HCT116 (cell line): Measurements from ENCODE around the gene HLCS. TPM values are rescaled to one million over a fixed set of nuclear protein-coding genes. Genes with fewer than 3 reads are reported as not detected.

ENCODE experiments used
- ATAC-seq: fragments of 200-7000 bp; cut with Tn5 transposase; 2 replicates; pipeline ENCODE4 v1.9.1; 2020; ENCODE audit warnings: mild to moderate bottlenecking, moderate library complexity
- BruUV-seq: library from RNA; stranded (reverse); fragments of 400-500 nt; replicated peaks from 2 replicates; lab custom pipeline; 2021; lab: Mats Ljungman, UMichigan
- CTCF ChIA-PET: fragments of 300-600 bp; sonication (Branson Sonifier 250); formaldehyde crosslinking; loops from one replicate; lab custom pipeline; 2021; ENCODE audit warnings: antibody characterized with exemption; lab: Charles Lee
- POLR2A ChIA-PET: fragments of 300-600, 350-600 bp; sonication (Branson Sonifier 250); formaldehyde crosslinking; loops from one replicate; lab custom pipeline; 2021; ENCODE audit warnings: antibody characterized with exemption; lab: Charles Lee
- RAD21 ChIA-PET, 2 experiments: fragments of 300-600 bp; sonication (Branson Sonifier 250); formaldehyde crosslinking; loops; one replicate each; lab custom pipeline; 2023; ENCODE audit warnings: low total read pairs in 2 of 2; ENCODE audit not compliant: uncharacterized antibody in 2 of 2, unreplicated experiment in 2 of 2, low non-redundant PET in 1 of 2; lab: Charles Lee
- DNase-seq: peaks from one replicate; pipeline ENCODE4 v3.0.0-alpha.2; 2010; ENCODE audit warnings: low read depth, low spot score
- H2AFZ ChIP-seq: fragments of 200-600 bp; shearing (Covaris generic), sonication (generic); 2 replicates; pipeline ENCODE4 v1.6.1; 2017; ENCODE audit warnings: low read depth, mixed run types, mixed read lengths, antibody characterized with exemption, low read length; ENCODE audit not compliant: poor library complexity, severe bottlenecking
- H3K27ac ChIP-seq: 2 replicates; pipeline ENCODE4 v1.5.1; 2012; ENCODE audit warnings: low read depth, low read length
- H3K27me3 ChIP-seq: fragments of 200-600 bp; sonication (generic); 2 replicates; pipeline ENCODE4 v1.6.1; 2016; ENCODE audit warnings: mixed run types, low read length, mixed read lengths; ENCODE audit not compliant: insufficient read depth
- H3K36me3 ChIP-seq, 2 experiments: fragments of 200-500 bp in 1 of 2; fragments of 200-600 bp in 1 of 2; sonication (Bioruptor generic) in 1 of 2; sonication (generic) in 1 of 2; 2 replicates each; pipeline versions ENCODE4 v1.5.1 to v1.6.1; 2014 to 2016; ENCODE audit warnings: low read length in 2 of 2, inconsistent platforms in 1 of 2, mixed read lengths in 1 of 2, mixed run types in 1 of 2; ENCODE audit not compliant: insufficient read depth in 2 of 2, control insufficient read depth in 1 of 2
- H3K4me1 ChIP-seq, 2 experiments: fragments of 200-600 bp in 1 of 2; sonication (generic) in 1 of 2; 2 replicates each; pipeline versions ENCODE4 v1.5.1 to v1.6.1; 2012 to 2017; ENCODE audit warnings: low read length in 2 of 2, inconsistent platforms in 1 of 2, mild to moderate bottlenecking in 1 of 2, mixed read lengths in 1 of 2, mixed run types in 1 of 2, moderate library complexity in 1 of 2; ENCODE audit not compliant: insufficient read depth in 2 of 2, control insufficient read depth in 1 of 2
- H3K4me2 ChIP-seq: fragments of 200-600 bp; sonication (generic); 2 replicates; pipeline ENCODE4 v1.6.1; 2017; ENCODE audit warnings: mixed run types, low read length, mixed read lengths
- H3K4me3 ChIP-seq, 2 experiments: fragments of 200-600 bp in 1 of 2; sonication (generic) in 1 of 2; replicated peaks in 1 of 2; 2 replicates each; pipeline ENCODE4 v1.5.1; 2011 to 2016; ENCODE audit warnings: low read length in 2 of 2, control low read depth in 1 of 2, low read depth in 1 of 2, mild to moderate bottlenecking in 1 of 2, mixed read lengths in 1 of 2, mixed run types in 1 of 2
- H3K79me2 ChIP-seq: fragments of 200-600 bp; sonication (generic); 2 replicates; pipeline ENCODE4 v1.6.1; 2017; ENCODE audit warnings: mild to moderate bottlenecking, mixed run types, low read length, moderate library complexity, mixed read lengths; ENCODE audit not compliant: insufficient read depth
- H3K9ac ChIP-seq: fragments of 200-600 bp; sonication (generic); 2 replicates; pipeline ENCODE4 v1.6.1; 2016; ENCODE audit warnings: low read length, mixed read lengths
- H3K9me2 ChIP-seq: fragments of 200-600 bp; sonication (generic), shearing (Covaris generic); 2 replicates; pipeline ENCODE4 v1.6.1; 2017; ENCODE audit warnings: mixed run types, mild to moderate bottlenecking, moderate library complexity; ENCODE audit not compliant: insufficient read depth
- H3K9me3 ChIP-seq, 2 experiments: fragments of 200-500 bp in 1 of 2; fragments of 200-600 bp in 1 of 2; sonication (Bioruptor generic) in 1 of 2; sonication (generic) in 1 of 2; 2 replicates each; pipeline ENCODE4 v1.6.1; 2014 to 2017; ENCODE audit warnings: low read length in 2 of 2, mixed read lengths in 2 of 2, inconsistent platforms in 1 of 2, low read depth in 1 of 2, mild to moderate bottlenecking in 1 of 2, mixed run types in 1 of 2, moderate library complexity in 1 of 2; ENCODE audit not compliant: control insufficient read depth in 1 of 2, insufficient read depth in 1 of 2
- H4K20me1 ChIP-seq: fragments of 200-600 bp; sonication (generic), shearing (Covaris generic); 2 replicates; pipeline ENCODE4 v1.6.1; 2017; ENCODE audit warnings: mixed run types, mild to moderate bottlenecking, moderate library complexity; ENCODE audit not compliant: insufficient read depth
- ATF3 ChIP-seq: IDR thresholded peaks from 2 replicates; pipeline ENCODE4 v1.6.1; 2012
- CBX3 ChIP-seq: IDR thresholded peaks from 2 replicates; pipeline ENCODE4 v1.6.1; 2012; ENCODE audit warnings: low read depth
- CEBPB ChIP-seq: IDR thresholded peaks from 2 replicates; pipeline ENCODE4 v1.6.1; 2012; ENCODE audit warnings: low read depth
- EGR1 ChIP-seq: IDR thresholded peaks from 2 replicates; pipeline ENCODE4 v1.6.1; 2012; ENCODE audit warnings: low read depth
- EZH2 ChIP-seq: fragments of 200-600 bp; sonication (generic); IDR thresholded peaks from 2 replicates; pipeline ENCODE4 v1.6.1; 2017; ENCODE audit warnings: antibody characterized with exemption, mixed run types
- EZH2phosphoT487 ChIP-seq: fragments of 200-600 bp; IDR thresholded peaks from 2 replicates; pipeline ENCODE4 v1.6.1; 2018; ENCODE audit warnings: antibody characterized with exemption, borderline replicate concordance
- FOSL1 ChIP-seq: IDR thresholded peaks from 2 replicates; pipeline ENCODE4 v1.6.1; 2012; ENCODE audit warnings: low read depth
- JUND ChIP-seq: IDR thresholded peaks from 2 replicates; pipeline ENCODE4 v1.6.1; 2012
- MAX ChIP-seq: IDR thresholded peaks from 2 replicates; pipeline ENCODE4 v1.6.1; 2012
- POLR2A ChIP-seq: IDR thresholded peaks from 2 replicates; pipeline ENCODE4 v1.7.0; 2011; ENCODE audit warnings: borderline replicate concordance; ENCODE audit not compliant: insufficient read depth, insufficient read length; ENCODE audit errors: extremely low read depth
- POLR2AphosphoS5 ChIP-seq: IDR thresholded peaks from 2 replicates; pipeline ENCODE4 v1.6.1; 2011; ENCODE audit warnings: mild to moderate bottlenecking, low read depth, low read length, moderate library complexity
- SIN3A ChIP-seq: IDR thresholded peaks from 2 replicates; pipeline ENCODE4 v1.6.1; 2012; ENCODE audit warnings: low read depth
- SP1 ChIP-seq: IDR thresholded peaks from 2 replicates; pipeline ENCODE4 v1.6.1; 2012; ENCODE audit warnings: low read depth
- YY1 ChIP-seq: IDR thresholded peaks from 2 replicates; pipeline ENCODE4 v1.6.1; 2011; ENCODE audit warnings: low read length, low read depth, moderate library complexity, mild to moderate bottlenecking; ENCODE audit not compliant: insufficient replicate concordance; ENCODE audit errors: extremely low read depth
- ZBTB33 ChIP-seq: IDR thresholded peaks from 2 replicates; pipeline ENCODE4 v1.6.1; 2011; ENCODE audit warnings: mild to moderate bottlenecking, low read length, moderate library complexity; ENCODE audit not compliant: insufficient replicate concordance; ENCODE audit errors: extremely low read depth
- ZFX ChIP-seq: fragments of 450-650 bp; IDR thresholded peaks from 2 replicates; pipeline ENCODE4 v1.6.1; 2017
- intact Hi-C: fragments of 100-400 bp; cut with micrococcal nuclease; formaldehyde crosslinking; loops from 2 replicates; pipeline ENCODE4 v1.10.0; 2022
- total RNA-seq: library from RNA; stranded (reverse); gene quantifications from one replicate; pipeline ENCODE4 v1.2.1, GENCODE V29; 2021; ENCODE audit not compliant: unreplicated experiment

HLCS gene
- total RNA-seq, 1 experiment from 2014 or later = 18.5 TPM

- no peaks in the 10 kb centered on the region for H3K9me2 ChIP-seq
- ChIA-PET POLR2A (no interaction called here), RAD21 (no interaction called here), CTCF (no interaction called here)
- DNase-seq = no peak
- H3K4me1 ChIP-seq = no peaks in the 10 kb centered on the region
- no peak for ATAC-seq
- no peak overlapping the region for H2AFZ ChIP-seq
- no peaks in the 10 kb centered on the region for H3K79me2 ChIP-seq
- intact Hi-C loops = no loop called here
- no peaks in the 10 kb centered on the region for H3K27me3 ChIP-seq
- no peak overlapping the region for H3K27ac ChIP-seq
- H4K20me1 ChIP-seq = no peaks in the 10 kb centered on the region
- no TSS peak for BruUV-seq
- no peak overlapping the region for H3K4me3 ChIP-seq
- no peak overlapping the region for H3K9ac ChIP-seq
- TF ChIP-seq POLR2A (no peak), SP1 (no peak), EGR1 (no peak), ZFX (no peak), EZH2 (no peak), JUND (no peak), SIN3A (no peak), POLR2AphosphoS5 (no peak), EZH2phosphoT487 (no peak), CBX3 (no peak), YY1 (no peak)
- no peak overlapping the region for H3K4me2 ChIP-seq
- H3K36me3 ChIP-seq = peaks cover 0 to 14% of the 10 kb centered on the region in 2 experiments; a peak in 2 of 4 replicates
- H3K9me3 ChIP-seq = no peaks in the 10 kb centered on the region
These were observed 234.3 kb downstream of the HLCS start for GRCh38 chr21:36732217-36732616.

- no peak for DNase-seq
- peaks cover 0 to 14% of the 10 kb centered on the region in 2 experiments; a peak in 1 of 4 replicates for H3K36me3 ChIP-seq
- no peaks in the 10 kb centered on the region for H3K79me2 ChIP-seq
- TF ChIP-seq ATF3 (no peak), FOSL1 (no peak), MAX (no peak), JUND (no peak), CEBPB (no peak), SIN3A (no peak), POLR2AphosphoS5 (no peak), POLR2A (no peak), SP1 (no peak), EZH2phosphoT487 (no peak), ZBTB33 (no peak)
- H4K20me1 ChIP-seq = no peaks in the 10 kb centered on the region
- no peaks in the 10 kb centered on the region for H3K9me3 ChIP-seq
- H3K9ac ChIP-seq = no peak overlapping the region
- no peak overlapping the region for H2AFZ ChIP-seq
- RAD21 ChIA-PET = no interaction called here
- no peak for ATAC-seq
- no peaks in the 10 kb centered on the region for H3K9me2 ChIP-seq
- CTCF ChIA-PET = no interaction called here
- H3K27ac ChIP-seq = no peak overlapping the region
- no TSS peak for BruUV-seq
- no peak overlapping the region for H3K4me2 ChIP-seq
- no peaks in the 10 kb centered on the region for H3K4me1 ChIP-seq
- no peak overlapping the region for H3K4me3 ChIP-seq
- POLR2A ChIA-PET = no interaction called here
- H3K27me3 ChIP-seq = no peaks in the 10 kb centered on the region
- intact Hi-C loops = no loop called here
These were observed 235.9 kb downstream of the HLCS start for GRCh38 chr21:36730291-36731281.
